A549 treated with ZK216348 at 1 μM for 4 hours (cell line): ENCODE data around the gene BACH1. TPM values are rescaled to one million over a fixed set of nuclear protein-coding genes. Genes with fewer than 3 reads are reported as not detected.

Experiments used
- total RNA-seq: library from RNA; stranded (reverse); fragments of 200-300 nt; extraction: Qiagen RNA extraction; gene quantifications from 5 replicates; pipeline ENCODE4 v1.2.3, GENCODE V29; 2022; ENCODE audit warnings: low read depth

BACH1 gene
- 3.6 to 7.4 TPM (median 6.0 TPM) in 5 replicates for total RNA-seq

DNA sequence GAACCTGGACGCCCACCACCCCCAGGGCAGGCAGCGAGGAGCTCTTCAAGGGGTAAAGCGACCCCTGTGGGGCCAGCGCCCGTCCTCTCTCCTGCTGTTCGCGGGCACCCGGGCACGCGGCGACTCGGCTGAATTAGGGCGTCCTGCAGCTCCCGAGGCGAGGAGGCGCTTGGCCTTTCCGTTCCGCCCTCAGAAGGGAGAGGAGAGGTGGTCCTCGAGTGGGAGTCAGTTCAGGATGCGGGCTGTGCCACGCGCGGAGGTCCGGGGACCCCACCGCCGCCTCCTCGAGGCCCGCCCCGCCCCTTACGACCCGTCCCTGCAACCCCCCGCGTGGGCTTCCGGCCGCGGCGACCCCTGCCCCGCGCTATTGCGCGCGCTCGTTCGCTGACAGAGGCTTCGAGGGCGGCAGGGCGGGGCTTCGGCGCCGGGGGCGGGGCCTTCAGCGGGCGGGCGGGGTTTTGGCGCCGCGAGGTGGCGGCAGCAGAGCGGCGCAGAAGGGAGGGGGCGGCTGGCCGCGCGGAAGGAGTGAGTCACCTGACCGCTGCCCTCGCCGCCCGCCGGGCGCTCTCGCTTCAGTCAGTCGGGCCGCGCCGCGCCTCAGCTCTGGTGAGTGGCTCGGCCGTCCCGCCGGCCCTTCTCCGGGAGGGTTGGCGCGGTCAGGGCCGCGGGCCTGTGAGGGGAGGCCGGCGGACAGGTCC lies at the start of gene BACH1:
Gene BACH1, plus strand, starts transcription at position 575 of the 698 bp plus-strand sequence. CDS start 22,359 bp downstream, outside the sequence.

Other genes with a start within 250 kb of the BACH1 start
- 161 to 226 TPM (median 173 TPM) in 5 replicates for gene CCT8, start 225.3 kb upstream of the BACH1 start, total RNA-seq
- gene MAP3K7CL, start 168.3 kb upstream of the BACH1 start, total RNA-seq: 1.1 to 2.6 TPM (median 1.4 TPM) in 5 replicates